Measurements from ENCODE around the gene GSTP1.

The GSTP1 gene

GRCh38 chr11:67583247-67584204 lies at the start of gene GSTP1:
Gene GSTP1, plus strand, starts transcription at chr11:67583812. Its CDS starts 32 bp downstream, at chr11:67583844.
- peak; percentile 91 for DNase-seq (ENCODE audit: low read depth)
- TF ChIP-seq CTCF (IDR thresholded peaks at IDR 0.05; ENCODE audit: insufficient read depth, low read depth, low read length, missing control alignments): peak; percentile 71

DNA sequence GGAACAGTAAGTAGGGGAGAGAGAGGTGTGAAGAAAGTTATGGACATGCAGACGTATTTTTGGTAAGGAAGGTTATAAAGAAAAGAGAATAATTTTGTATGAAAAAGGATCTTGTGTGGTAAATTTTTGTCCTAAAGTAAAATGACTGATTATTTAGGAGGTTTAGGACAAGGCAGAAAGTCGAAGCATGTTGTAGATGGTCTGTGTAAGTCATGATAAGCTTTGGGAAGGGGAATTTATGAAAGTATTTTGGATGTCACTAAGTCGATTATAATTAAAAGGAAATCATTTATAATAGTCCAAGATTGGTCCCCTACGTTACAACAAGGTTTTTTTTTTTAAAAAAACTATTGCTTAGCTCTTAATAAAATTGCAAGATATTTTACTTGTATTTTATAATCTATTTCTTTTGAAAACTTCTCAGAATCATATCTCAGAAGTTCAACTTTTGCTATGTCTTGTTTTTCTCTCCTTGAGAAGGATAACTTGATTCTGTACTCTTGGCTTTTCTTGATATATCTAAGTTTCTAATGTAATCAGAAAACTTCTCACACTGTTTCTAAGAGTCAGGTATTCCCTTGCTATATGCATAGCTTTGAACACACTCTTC lies 49.4 kb upstream of the GSTP1 start:
- no peak for TF ChIP-seq CTCF (IDR thresholded peaks at IDR 0.05; ENCODE audit: insufficient read depth, low read depth, low read length, missing control alignments)
- no peak for DNase-seq (ENCODE audit: low read depth)
- H3K4me3 ChIP-seq (ENCODE audit: low read depth, low read length): no peak overlapping the region

More at GRCh38 chr11:67583247-67584204, at the start of gene GSTP1:
- peak within 1 kb of the TSS; percentile 82 for H3K4me3 ChIP-seq (ENCODE audit: low read depth, low read length)

GRCh38 chr11:67535561-67535960 lies 48.1 kb upstream of the GSTP1 start:
- no peak for TF ChIP-seq CTCF (IDR thresholded peaks at IDR 0.05; ENCODE audit: insufficient read depth, low read depth, low read length, missing control alignments)
- no peak for DNase-seq (ENCODE audit: low read depth)
- no peak overlapping the region for H3K4me3 ChIP-seq (ENCODE audit: low read depth, low read length)

DNA sequence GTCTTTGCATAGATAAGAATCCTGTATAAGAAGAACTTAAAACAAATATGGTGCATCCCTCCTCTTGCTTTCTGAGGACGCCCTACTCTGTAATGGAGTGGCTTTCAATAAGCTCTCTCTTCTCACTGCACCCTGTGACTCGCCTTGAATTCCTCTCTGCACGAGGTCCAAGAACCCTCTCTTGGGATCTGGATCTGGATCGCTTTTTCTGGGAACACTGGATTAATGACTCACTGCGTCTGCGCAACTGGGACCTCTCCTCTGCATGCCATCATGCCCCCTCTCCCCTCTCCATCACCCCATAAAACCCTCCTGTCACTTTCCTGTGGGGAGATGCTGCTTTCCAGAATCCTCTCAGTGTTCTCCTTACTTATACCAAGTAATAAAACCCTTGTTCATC lies 45.3 kb upstream of the GSTP1 start:
- no peak for DNase-seq (ENCODE audit: low read depth)
- no peak for TF ChIP-seq CTCF (IDR thresholded peaks at IDR 0.05; ENCODE audit: insufficient read depth, low read depth, low read length, missing control alignments)

GRCh38 chr11:67538823-67539505 lies 44.6 kb upstream of the GSTP1 start:
- no peak overlapping the region for H3K4me3 ChIP-seq (ENCODE audit: low read depth, low read length)
- no peak for TF ChIP-seq CTCF (IDR thresholded peaks at IDR 0.05; ENCODE audit: insufficient read depth, low read depth, low read length, missing control alignments)
- DNase-seq (ENCODE audit: low read depth): no peak

More for the DNA sequence above, 45.3 kb upstream of the GSTP1 start:
- H3K4me3 ChIP-seq (ENCODE audit: low read depth, low read length): no peak overlapping the region

DNA sequence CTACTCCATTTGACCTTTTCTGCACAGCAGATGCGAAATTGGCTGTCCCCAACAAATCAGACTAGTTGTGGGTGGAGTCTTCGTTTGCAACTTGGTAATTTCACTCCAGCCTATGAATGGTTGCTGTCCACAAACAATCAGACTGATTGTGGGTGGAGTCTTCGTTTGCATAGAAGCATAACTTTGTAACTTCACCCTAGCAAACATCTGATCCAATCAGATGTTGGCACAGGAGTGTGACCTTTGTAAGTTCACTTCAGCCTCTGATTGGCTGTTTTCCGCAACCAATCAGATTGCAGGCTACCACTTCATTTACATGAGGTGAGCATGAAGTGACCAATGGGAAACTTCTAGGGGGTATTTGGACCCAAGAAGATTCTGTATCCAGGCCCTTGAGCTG lies 44.1 kb upstream of the GSTP1 start:
- TF ChIP-seq CTCF (IDR thresholded peaks at IDR 0.05; ENCODE audit: insufficient read depth, low read depth, low read length, missing control alignments): no peak
- H3K4me3 ChIP-seq (ENCODE audit: low read depth, low read length): no peak overlapping the region
- DNase-seq (ENCODE audit: low read depth): peak; percentile 27
